B cell (primary cell): Measurements from ENCODE around the gene PMIS2. TPM values are rescaled to one million over a fixed set of nuclear protein-coding genes. Genes with fewer than 3 reads are reported as not detected.
A peak's percentile ranks its signal among the peaks of the same experiment; 100 is the strongest.

Source experiments
- ATAC-seq: fragments of 200-7000 bp; cut with Tn5 transposase; one replicate; pipeline ENCODE4 v1.10.0; 2021; ENCODE audit warnings: low read depth, mild to moderate bottlenecking, moderate number of reproducible peaks, moderate library complexity
- CTCF ChIA-PET: fragments of 350-600 bp; sonication (Branson Sonifier 250); formaldehyde crosslinking; loops from one replicate; lab custom pipeline; 2021; ENCODE audit warnings: antibody characterized with exemption, inconsistent platforms; lab: Charles Lee
- POLR2A ChIA-PET: fragments of 350-600 bp; sonication (Branson Sonifier 250); formaldehyde crosslinking; loops from one replicate; lab custom pipeline; 2021; ENCODE audit warnings: antibody characterized with exemption; lab: Charles Lee
- DNase-seq: peaks from one replicate; pipeline ENCODE4 v3.0.0; 2013
- H2AFZ ChIP-seq: 2 replicates; pipeline ENCODE4 v1.6.1; 2012; ENCODE audit warnings: mild to moderate bottlenecking, low read depth, low read length; ENCODE audit not compliant: insufficient read depth, poor library complexity, severe bottlenecking
- H3K27ac ChIP-seq, 2 donors: 1 replicate in 1 of 2; 2 replicates in 1 of 2; pipeline ENCODE4 v1.5.1; 2012 to 2013; ENCODE audit warnings: low read length in 2 of 2, mild to moderate bottlenecking in 2 of 2, moderate library complexity in 1 of 2
- H3K27me3 ChIP-seq, 4 experiments: fragments of 200-600 bp in 1 of 4; sonication (generic) in 1 of 4; replicated peaks in 1 of 4; 1 replicate in 2 of 4; 2 replicates in 2 of 4; pipeline versions ENCODE4 v1.6.1 to v1.7.0; 2013 to 2016; ENCODE audit warnings: low read length in 3 of 4, mild to moderate bottlenecking in 2 of 4, mixed read lengths in 1 of 4, moderate library complexity in 1 of 4; ENCODE audit not compliant: insufficient read depth in 4 of 4, control insufficient read depth in 3 of 4; ENCODE audit errors: control extremely low read depth in 1 of 4
- H3K36me3 ChIP-seq, 2 experiments: replicated peaks in 1 of 2; 1 replicate in 1 of 2; 2 replicates in 1 of 2; pipeline versions ENCODE4 v1.6.1 to v1.7.1; 2013; ENCODE audit warnings: low read length in 1 of 2; ENCODE audit not compliant: insufficient read depth in 2 of 2, control insufficient read depth in 1 of 2; ENCODE audit errors: control extremely low read depth in 1 of 2, extremely low read depth in 1 of 2
- H3K4me1 ChIP-seq, 2 donors: fragments of 200-600 bp in 1 of 2; sonication (generic) in 1 of 2; 1 replicate in 1 of 2; 2 replicates in 1 of 2; pipeline versions ENCODE4 v1.5.1 to v1.6.1; 2013 to 2017; ENCODE audit warnings: low read length in 2 of 2; ENCODE audit not compliant: control insufficient read depth in 2 of 2, insufficient read depth in 2 of 2
- H3K4me2 ChIP-seq: replicated peaks from 2 replicates; pipeline ENCODE3; 2012; ENCODE audit warnings: mild to moderate bottlenecking, low read depth, low read length; ENCODE audit not compliant: poor library complexity, severe bottlenecking
- H3K4me3 ChIP-seq, 5 experiments: fragments of 200-600 bp in 1 of 5; sonication (generic) in 1 of 5; 1 replicate in 3 of 5; 2 replicates in 2 of 5; pipeline versions ENCODE4 v1.5.1 to v1.7.0; 2011 to 2016; ENCODE audit warnings: low read length in 4 of 5, mild to moderate bottlenecking in 4 of 5, low read depth in 2 of 5, control low read depth in 1 of 5, moderate library complexity in 1 of 5; ENCODE audit not compliant: insufficient read depth in 1 of 5; ENCODE audit errors: control extremely low read depth in 1 of 5, extremely low read depth in 1 of 5
- H3K79me2 ChIP-seq: fragments of 200-600 bp; sonication (generic); one replicate; pipeline ENCODE4 v1.6.0; 2016; ENCODE audit warnings: low read length; ENCODE audit not compliant: control insufficient read depth, insufficient read depth
- H3K9ac ChIP-seq: fragments of 200-600 bp; sonication (generic); 2 replicates; pipeline ENCODE4 v1.6.1; 2017; ENCODE audit warnings: mild to moderate bottlenecking, low read length, moderate library complexity
- H3K9me3 ChIP-seq, 3 donors: one replicate each; pipeline versions ENCODE4 v1.6.1 to v1.7.1; 2013; ENCODE audit warnings: low read length in 2 of 3; ENCODE audit not compliant: control insufficient read depth in 2 of 3, insufficient read depth in 1 of 3; ENCODE audit errors: control extremely low read depth in 1 of 3
- H4K20me1 ChIP-seq: 2 replicates; pipeline ENCODE4 v1.6.0; 2012; ENCODE audit warnings: mild to moderate bottlenecking, low read length; ENCODE audit not compliant: insufficient read depth, control insufficient read depth, poor library complexity, severe bottlenecking
- H3K27ac Mint-ChIP-seq: one replicate; pipeline ENCODE4 v1.8.0; 2021; ENCODE audit warnings: mixed read lengths
- H3K27me3 Mint-ChIP-seq: one replicate; pipeline ENCODE4 v1.8.0; 2021; ENCODE audit warnings: mixed read lengths
- H3K4me1 Mint-ChIP-seq: one replicate; pipeline ENCODE4 v1.8.0; 2021; ENCODE audit warnings: mixed read lengths
- H3K4me3 Mint-ChIP-seq: one replicate; pipeline ENCODE4 v1.8.0; 2021; ENCODE audit warnings: mixed read lengths
- H3K9me3 Mint-ChIP-seq: one replicate; pipeline ENCODE4 v1.8.0; 2022; ENCODE audit warnings: mixed read lengths; ENCODE audit not compliant: insufficient read depth
- CTCF ChIP-seq: fragments of 200-600 bp; IDR thresholded peaks from one replicate; pipeline ENCODE4 v1.8.0; 2022; ENCODE audit warnings: antibody characterized with exemption, mild to moderate bottlenecking
- EZH2 ChIP-seq: IDR thresholded peaks from 2 replicates; pipeline ENCODE4 v1.6.1; 2012; ENCODE audit warnings: borderline replicate concordance, low read depth, mild to moderate bottlenecking, moderate library complexity, low read length; ENCODE audit not compliant: insufficient read depth, poor library complexity, severe bottlenecking
- WGBS: methylation state at CpG from one replicate; pipeline ENCODE4 v1.1.5; 2013; ENCODE audit warnings: missing lambda C conversion rate; ENCODE audit not compliant: insufficient coverage; 5-methylcytosine and 5-hydroxymethylcytosine counted together
- intact Hi-C: fragments of 100-400 bp; cut with micrococcal nuclease; formaldehyde crosslinking; loops from one replicate; pipeline ENCODE4 v1.10.0; 2022
- polyA plus RNA-seq: library from polyadenylated mRNA; depleted of rRNA; stranded (reverse); fragments of >200 nt; gene quantifications from 2 replicates; pipeline ENCODE4 v1.2.3, GENCODE V29; 2012
- total RNA-seq, 2 donors: library from RNA; stranded (reverse); fragments of 120-200 nt in 1 of 2; gene quantifications; 1 replicate in 1 of 2; 2 replicates in 1 of 2; pipeline versions ENCODE4 v1.2.3 to v1.2.4, GENCODE V29; 2013 to 2022

The PMIS2 gene
- total and polyA plus RNA-seq, 2 donors (not counting 1 experiment from before 2014, with no cell fraction given), result not detected

GRCh38 chr19:35545001-35545854 is 40.7 kb upstream of the PMIS2 start, which contains the start of gene TMEM147:
TMEM147 (plus strand) TSS chr19:35545626; CDS start chr19:35545740, 114 bp downstream.
- CTCF ChIA-PET, result interaction anchor here (1.5 kb wide), 1 partner anchor 35 kb away, joined by 5 read pairs; no protein-coding TSS in a partner anchor
- Histone ChIP-seq H3K36me3 (peaks cover 0 to 11% of the 10 kb centered on the region in 2 experiments), H3K9ac (peak within 1 kb of the TSS; percentile 87), H4K20me1 (no peaks in the 10 kb centered on the region), H3K9me3 (no peaks in the 10 kb centered on the region), H3K79me2 (peaks cover 28% of the 10 kb centered on the region), H3K4me1 (peaks cover 16 to 34% of the 10 kb centered on the region in 2 donors), H3K4me2 (peak within 1 kb of the TSS; percentile 98), H3K27ac (peak within 1 kb of the TSS; percentile 87 to 92), H2AFZ (peak within 1 kb of the TSS; percentile 96), H3K27me3 (no peaks in the 10 kb centered on the region), H3K4me3 (peak within 1 kb of the TSS; percentile 45 to 97 (median 86))
- TF ChIP-seq EZH2 (no peak), CTCF (no peak)
- Mint-ChIP-seq H3K4me1 (peaks cover 38% of the 10 kb centered on the region), H3K27me3 (no peaks in the 10 kb centered on the region), H3K27ac (peak within 1 kb of the TSS; percentile 89), H3K4me3 (peak within 1 kb of the TSS; percentile 91), H3K9me3 (no peaks in the 10 kb centered on the region)
- DNase-seq (peak; percentile 87), ATAC-seq (peak; percentile 92)
- WGBS, result under 1% methylated on average over 85 of the region's 85 CpGs
- intact Hi-C loops, result loop anchor here (1.0 to 5.0 kb wide), 6 partner anchors 67 to 172 kb away; partner anchors contain the start of genes COX6B1, HAUS5 and ZBTB32
- POLR2A ChIA-PET, result interaction anchor here (0.6 kb wide), 1 partner anchor 57 kb away, joined by 4 read pairs; no protein-coding TSS in a partner anchor
